Esophagus muscularis mucosa (tissue), 3 donors: Measurements from ENCODE around the gene CTSS.
"Not testable (repeated sequence)": the region's sequence is repeated elsewhere in the genome, so short reads cannot be mapped to it uniquely, and the experiment has no call there.

Experiments
- POLR2A ChIP-seq: fragments of 450-650 bp; IDR thresholded peaks from one replicate; pipeline ENCODE4 v1.6.1; 2017; ENCODE audit warnings: antibody characterized with exemption, moderate library complexity, mild to moderate bottlenecking, low read depth
- TF ChIP-seq, protein P1 (sequence below), 3 experiments: fragments of 200-600 bp in 2 of 3; fragments of 450-650 bp in 1 of 3; sonication (generic) in 2 of 3; IDR thresholded peaks; one replicate each; pipeline ENCODE4 v1.5.1; 2017 to 2019; ENCODE audit warnings: antibody characterized with exemption in 3 of 3, mild to moderate bottlenecking in 2 of 3, moderate library complexity in 1 of 3

DNA sequence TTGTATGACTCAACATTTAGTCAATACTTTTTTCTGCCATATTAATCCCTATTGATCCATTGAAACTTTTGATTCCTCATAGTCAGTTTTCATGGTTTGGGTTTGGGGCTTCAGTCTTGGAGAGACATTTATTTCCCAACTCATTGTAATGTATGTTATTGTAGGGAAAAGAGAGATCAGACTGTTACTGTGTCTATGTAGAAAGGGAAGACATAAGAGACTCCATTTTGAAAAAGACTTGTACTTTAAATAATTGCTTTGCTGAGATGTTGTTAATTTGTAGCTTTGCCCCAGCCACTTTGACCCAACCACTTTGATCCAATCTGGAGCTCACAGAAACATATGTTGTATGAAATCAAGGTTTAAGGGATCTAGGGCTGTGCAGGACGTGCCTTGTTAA is 56.5 kb downstream of the CTSS start:
- TF ChIP-seq, protein P1, sequence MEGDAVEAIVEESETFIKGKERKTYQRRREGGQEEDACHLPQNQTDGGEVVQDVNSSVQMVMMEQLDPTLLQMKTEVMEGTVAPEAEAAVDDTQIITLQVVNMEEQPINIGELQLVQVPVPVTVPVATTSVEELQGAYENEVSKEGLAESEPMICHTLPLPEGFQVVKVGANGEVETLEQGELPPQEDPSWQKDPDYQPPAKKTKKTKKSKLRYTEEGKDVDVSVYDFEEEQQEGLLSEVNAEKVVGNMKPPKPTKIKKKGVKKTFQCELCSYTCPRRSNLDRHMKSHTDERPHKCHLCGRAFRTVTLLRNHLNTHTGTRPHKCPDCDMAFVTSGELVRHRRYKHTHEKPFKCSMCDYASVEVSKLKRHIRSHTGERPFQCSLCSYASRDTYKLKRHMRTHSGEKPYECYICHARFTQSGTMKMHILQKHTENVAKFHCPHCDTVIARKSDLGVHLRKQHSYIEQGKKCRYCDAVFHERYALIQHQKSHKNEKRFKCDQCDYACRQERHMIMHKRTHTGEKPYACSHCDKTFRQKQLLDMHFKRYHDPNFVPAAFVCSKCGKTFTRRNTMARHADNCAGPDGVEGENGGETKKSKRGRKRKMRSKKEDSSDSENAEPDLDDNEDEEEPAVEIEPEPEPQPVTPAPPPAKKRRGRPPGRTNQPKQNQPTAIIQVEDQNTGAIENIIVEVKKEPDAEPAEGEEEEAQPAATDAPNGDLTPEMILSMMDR (IDR thresholded peaks at IDR 0.05), result not testable (repeated sequence)
- TF ChIP-seq POLR2A, result not testable (repeated sequence)
